Activated CD4-positive, alpha-beta T cell treated with anti-CD3 and anti-CD28 coated beads, Interleukin-2, amount 10 ng/mL, durations not matched to agents 24 days and 14 days (primary cell): ENCODE measurements around the gene VSIG4. TPM values are rescaled to one million over a fixed set of nuclear protein-coding genes. Genes with fewer than 3 reads are reported as not detected.

Experiments
- DNase-seq: peaks from one replicate; pipeline ENCODE4 v3.0.0; 2022
- H3K27ac Mint-ChIP-seq: one replicate; pipeline ENCODE4 v1.8.0; 2022; ENCODE audit warnings: mild to moderate bottlenecking, mixed read lengths
- H3K27me3 Mint-ChIP-seq: one replicate; pipeline ENCODE4 v1.8.0; 2022; ENCODE audit warnings: mixed read lengths
- H3K36me3 Mint-ChIP-seq: one replicate; pipeline ENCODE4 v1.8.0; 2022; ENCODE audit warnings: low read depth, mild to moderate bottlenecking, mixed read lengths
- H3K4me1 Mint-ChIP-seq: one replicate; pipeline ENCODE4 v1.8.0; 2021; ENCODE audit warnings: mixed read lengths
- H3K4me3 Mint-ChIP-seq: one replicate; pipeline ENCODE4 v1.8.0; 2022; ENCODE audit warnings: mild to moderate bottlenecking, moderate library complexity, mixed read lengths
- H3K9me3 Mint-ChIP-seq: one replicate; pipeline ENCODE4 v1.8.0; 2021; ENCODE audit warnings: mixed read lengths
- intact Hi-C: fragments of 100-400 bp; cut with micrococcal nuclease; formaldehyde crosslinking; loops from one replicate; pipeline ENCODE4 v1.15.1; 2023
- total RNA-seq: library from RNA; stranded (reverse); gene quantifications from 2 replicates; pipeline ENCODE4 v1.2.3, GENCODE V29; 2022

Gene VSIG4
- total RNA-seq, 1 donor from 2014 or later = not detected

- no peaks in the 10 kb centered on the region for H3K27me3 Mint-ChIP-seq
- H3K4me1 Mint-ChIP-seq = peaks cover 58% of the 10 kb centered on the region
- peaks cover 13% of the 10 kb centered on the region for H3K36me3 Mint-ChIP-seq
- H3K9me3 Mint-ChIP-seq = peaks cover 3% of the 10 kb centered on the region
- intact Hi-C loops = no loop called here
- H3K4me3 Mint-ChIP-seq = peak overlapping the region; percentile 49
- peak overlapping the region; percentile 70 for H3K27ac Mint-ChIP-seq
- DNase-seq = no peak
Observed at GRCh38 chrX:66020631-66021334, 19.1 kb downstream of the VSIG4 start.

- H3K4me1 Mint-ChIP-seq = peaks cover 63% of the 10 kb centered on the region
- DNase-seq = no peak
- no peaks in the 10 kb centered on the region for H3K27me3 Mint-ChIP-seq
- H3K4me3 Mint-ChIP-seq = no peak overlapping the region
- H3K27ac Mint-ChIP-seq = no peak overlapping the region
- H3K9me3 Mint-ChIP-seq = no peaks in the 10 kb centered on the region
- intact Hi-C loops = loop anchor here (10.0 kb wide), 2 partner anchors 185 to 705 kb away; no protein-coding TSS in a partner anchor
- peaks cover 13% of the 10 kb centered on the region for H3K36me3 Mint-ChIP-seq
Observed at GRCh38 chrX:66019974-66020373, 19.9 kb downstream of the VSIG4 start.

GRCh38 chrX:66019310-66019652, 20.6 kb downstream of the VSIG4 start:
- H3K27me3 Mint-ChIP-seq = no peaks in the 10 kb centered on the region
- no peak for DNase-seq
- H3K27ac Mint-ChIP-seq = peak overlapping the region; percentile 41
- peaks cover 11% of the 10 kb centered on the region for H3K36me3 Mint-ChIP-seq
- intact Hi-C loops = loop anchor here (10.0 kb wide), 2 partner anchors 186 to 706 kb away; no protein-coding TSS in a partner anchor
- no peaks in the 10 kb centered on the region for H3K9me3 Mint-ChIP-seq
- peaks cover 63% of the 10 kb centered on the region for H3K4me1 Mint-ChIP-seq
- H3K4me3 Mint-ChIP-seq = peak overlapping the region; percentile 42

- no peaks in the 10 kb centered on the region for H3K9me3 Mint-ChIP-seq
- H3K36me3 Mint-ChIP-seq = peaks cover 11% of the 10 kb centered on the region
- no peak for DNase-seq
- peaks cover 63% of the 10 kb centered on the region for H3K4me1 Mint-ChIP-seq
- peak overlapping the region; percentile 42 for H3K4me3 Mint-ChIP-seq
- H3K27ac Mint-ChIP-seq = peak overlapping the region; percentile 47
- intact Hi-C loops = loop anchor here (10.0 kb wide), 2 partner anchors 186 to 706 kb away; no protein-coding TSS in a partner anchor
- no peaks in the 10 kb centered on the region for H3K27me3 Mint-ChIP-seq
Observed at GRCh38 chrX:66018585-66019309, 21.1 kb downstream of the VSIG4 start.

- intact Hi-C loops = loop anchor here (1.0 to 10.0 kb wide), 3 partner anchors 29 to 707 kb away; no protein-coding TSS in a partner anchor
- no peak for DNase-seq
- peak overlapping the region; percentile 64 for H3K4me3 Mint-ChIP-seq
- H3K36me3 Mint-ChIP-seq = peaks cover 11% of the 10 kb centered on the region
- no peaks in the 10 kb centered on the region for H3K9me3 Mint-ChIP-seq
- H3K27me3 Mint-ChIP-seq = no peaks in the 10 kb centered on the region
- H3K4me1 Mint-ChIP-seq = peaks cover 67% of the 10 kb centered on the region
- H3K27ac Mint-ChIP-seq = peak overlapping the region; percentile 78
Observed at GRCh38 chrX:66017659-66018170, 22.2 kb downstream of the VSIG4 start.

- peak; percentile 60 for DNase-seq
- intact Hi-C loops = loop anchor here (1.0 to 10.0 kb wide), 3 partner anchors 29 to 708 kb away; no protein-coding TSS in a partner anchor
- peaks cover 73% of the 10 kb centered on the region for H3K4me1 Mint-ChIP-seq
Observed at GRCh38 chrX:66016905-66017658, 22.8 kb downstream of the VSIG4 start.

GRCh38 chrX:66015900-66016689, 23.8 kb downstream of the VSIG4 start:
- peak overlapping the region; percentile 78 for H3K27ac Mint-ChIP-seq

More at GRCh38 chrX:66016905-66017658, 22.8 kb downstream of the VSIG4 start:
- Mint-ChIP-seq H3K27ac (peak overlapping the region; percentile 78), H3K4me3 (peak overlapping the region; percentile 64), H3K27me3 (no peaks in the 10 kb centered on the region), H3K36me3 (peaks cover 11% of the 10 kb centered on the region), H3K9me3 (no peaks in the 10 kb centered on the region)

GRCh38 chrX:66015152-66015831, 24.6 kb downstream of the VSIG4 start:
- Mint-ChIP-seq H3K9me3 (no peaks in the 10 kb centered on the region), H3K27ac (peak overlapping the region; percentile 77), H3K4me3 (peak overlapping the region; percentile 64), H3K4me1 (peaks cover 65% of the 10 kb centered on the region), H3K36me3 (peaks cover 12% of the 10 kb centered on the region), H3K27me3 (no peaks in the 10 kb centered on the region)
- intact Hi-C loops = loop anchor here (10.0 kb wide), 2 partner anchors 190 to 710 kb away; no protein-coding TSS in a partner anchor
- DNase-seq = peak; percentile 78

More at GRCh38 chrX:66015900-66016689, 23.8 kb downstream of the VSIG4 start:
- peak overlapping the region; percentile 64 for H3K4me3 Mint-ChIP-seq
- H3K4me1 Mint-ChIP-seq = peaks cover 70% of the 10 kb centered on the region
- intact Hi-C loops = loop anchor here (10.0 kb wide), 2 partner anchors 189 to 709 kb away; no protein-coding TSS in a partner anchor
- no peaks in the 10 kb centered on the region for H3K27me3 Mint-ChIP-seq
- peaks cover 11% of the 10 kb centered on the region for H3K36me3 Mint-ChIP-seq
- DNase-seq = no peak
- H3K9me3 Mint-ChIP-seq = no peaks in the 10 kb centered on the region

- Mint-ChIP-seq H3K9me3 (no peaks in the 10 kb centered on the region), H3K36me3 (peaks cover 8% of the 10 kb centered on the region), H3K4me1 (peaks cover 61% of the 10 kb centered on the region), H3K27ac (peak overlapping the region; percentile 77), H3K27me3 (no peaks in the 10 kb centered on the region), H3K4me3 (no peak overlapping the region)
- DNase-seq = no peak
- intact Hi-C loops = loop anchor here (10.0 kb wide), 2 partner anchors 190 to 710 kb away; no protein-coding TSS in a partner anchor
Observed at GRCh38 chrX:66014556-66014955, 25.3 kb downstream of the VSIG4 start.

GRCh38 chrX:66014084-66014483, 25.8 kb downstream of the VSIG4 start:
- intact Hi-C loops = loop anchor here (10.0 kb wide), 2 partner anchors 191 to 711 kb away; no protein-coding TSS in a partner anchor
- Mint-ChIP-seq H3K27ac (no peak overlapping the region), H3K9me3 (no peaks in the 10 kb centered on the region), H3K4me3 (no peak overlapping the region), H3K27me3 (no peaks in the 10 kb centered on the region), H3K36me3 (peaks cover 8% of the 10 kb centered on the region), H3K4me1 (peaks cover 57% of the 10 kb centered on the region)
- DNase-seq = no peak

GRCh38 chrX:66013194-66013816, 26.6 kb downstream of the VSIG4 start:
- Mint-ChIP-seq H3K36me3 (peaks cover 8% of the 10 kb centered on the region), H3K9me3 (no peaks in the 10 kb centered on the region), H3K4me3 (no peak overlapping the region), H3K27ac (peak overlapping the region; percentile 49), H3K27me3 (no peaks in the 10 kb centered on the region), H3K4me1 (peaks cover 50% of the 10 kb centered on the region)
- no peak for DNase-seq
- intact Hi-C loops = loop anchor here (10.0 kb wide), 2 partner anchors 191 to 711 kb away; no protein-coding TSS in a partner anchor

GRCh38 chrX:66012094-66012534, 27.8 kb downstream of the VSIG4 start:
- peak; percentile 76 for DNase-seq
- peak overlapping the region; percentile 26 for H3K4me3 Mint-ChIP-seq

More at GRCh38 chrX:66012094-66012534, 27.8 kb downstream of the VSIG4 start:
- Mint-ChIP-seq H3K27ac (peak overlapping the region; percentile 85), H3K4me1 (peaks cover 48% of the 10 kb centered on the region), H3K27me3 (no peaks in the 10 kb centered on the region), H3K9me3 (peaks cover under 1% of the 10 kb centered on the region), H3K36me3 (peaks cover 13% of the 10 kb centered on the region)
- intact Hi-C loops = loop anchor here (10.0 kb wide), 2 partner anchors 193 to 713 kb away; no protein-coding TSS in a partner anchor
